CD4-positive, alpha-beta T cell treated with Interleukin-17A for 4 hours (primary cell): ENCODE data around the gene SFTPA1.
"Not testable (repeated sequence)": the region's sequence is repeated elsewhere in the genome, so short reads cannot be mapped to it uniquely, and the experiment has no call there.

Experiments used
- DNase-seq: peaks from one replicate; pipeline ENCODE4 v3.0.0-alpha.2; 2020; ENCODE audit warnings: mixed read lengths

SFTPA1 gene

DNA sequence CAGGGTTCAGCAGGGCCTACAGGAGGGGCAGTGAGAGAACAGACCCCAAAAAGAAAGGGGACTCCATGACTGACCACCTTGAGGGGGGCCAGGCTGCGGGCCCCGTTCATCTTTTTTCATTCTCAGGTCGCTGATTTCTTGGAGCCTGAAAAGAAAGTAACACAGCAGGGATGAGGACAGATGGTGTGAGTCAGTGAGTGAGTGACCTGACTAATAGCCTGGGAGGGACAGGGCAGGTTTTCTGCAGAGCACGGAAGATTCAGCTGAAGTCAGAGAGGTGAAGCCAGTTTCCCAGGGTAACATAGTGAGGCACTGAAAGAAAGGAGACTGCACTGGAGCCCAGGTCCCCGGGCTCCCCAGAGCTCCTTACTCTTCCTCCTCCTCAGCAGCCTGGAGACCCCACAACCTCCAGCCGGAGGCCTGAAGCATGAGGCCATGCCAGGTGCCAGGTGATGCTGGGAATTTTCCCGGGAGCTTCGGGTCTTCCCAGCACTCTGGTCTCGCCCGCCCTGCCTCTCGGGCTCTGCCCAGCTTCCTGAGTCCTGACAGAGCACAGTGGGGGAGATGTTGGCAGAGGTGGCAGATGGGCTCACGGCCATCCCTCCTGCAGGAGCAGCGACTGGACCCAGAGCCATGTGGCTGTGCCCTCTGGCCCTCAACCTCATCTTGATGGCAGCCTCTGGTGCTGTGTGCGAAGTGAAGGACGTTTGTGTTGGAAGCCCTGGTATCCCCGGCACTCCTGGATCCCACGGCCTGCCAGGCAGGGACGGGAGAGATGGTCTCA is 646 bp downstream of the SFTPA1 start:
- DNase-seq: not testable (repeated sequence)

DNA sequence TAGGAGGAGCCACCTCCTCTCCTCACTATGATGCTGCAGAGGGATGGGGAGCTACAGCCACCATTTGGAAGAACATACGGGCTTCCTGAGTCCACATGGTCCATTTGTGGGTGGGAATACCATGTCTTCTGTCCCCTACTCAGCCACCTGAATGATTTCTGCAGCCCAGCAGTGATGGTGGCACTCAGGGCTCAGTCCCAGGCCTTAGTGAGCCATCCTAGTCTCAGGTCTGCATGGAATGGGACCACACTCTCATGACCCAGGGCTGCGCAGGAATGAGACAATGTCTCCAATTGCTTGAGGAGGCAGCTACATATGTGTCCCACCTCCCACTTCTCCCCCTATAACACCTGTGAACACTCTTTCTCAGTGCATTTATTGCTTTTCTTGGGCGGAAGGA is 4.8 kb downstream of the SFTPA1 start:
- DNase-seq: no peak

DNA sequence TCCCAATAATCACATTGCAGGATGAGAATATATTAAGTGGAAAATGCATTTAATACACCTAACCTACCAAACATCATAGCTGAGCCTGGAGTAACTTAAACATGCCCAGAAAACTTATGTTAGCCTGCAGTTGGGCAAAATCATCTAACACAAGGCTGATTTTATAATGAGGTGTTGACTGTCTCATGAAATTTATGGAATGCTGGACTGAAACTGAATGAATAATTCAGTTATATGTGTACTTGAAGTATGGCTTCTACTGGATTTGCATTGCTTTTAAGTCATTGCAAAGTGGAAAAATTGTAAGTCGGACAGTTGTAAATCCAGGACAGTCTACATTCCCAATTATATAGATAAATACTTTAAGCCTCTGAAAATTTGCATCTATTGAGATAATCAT is 5.4 kb downstream of the SFTPA1 start:
- no peak for DNase-seq

DNA sequence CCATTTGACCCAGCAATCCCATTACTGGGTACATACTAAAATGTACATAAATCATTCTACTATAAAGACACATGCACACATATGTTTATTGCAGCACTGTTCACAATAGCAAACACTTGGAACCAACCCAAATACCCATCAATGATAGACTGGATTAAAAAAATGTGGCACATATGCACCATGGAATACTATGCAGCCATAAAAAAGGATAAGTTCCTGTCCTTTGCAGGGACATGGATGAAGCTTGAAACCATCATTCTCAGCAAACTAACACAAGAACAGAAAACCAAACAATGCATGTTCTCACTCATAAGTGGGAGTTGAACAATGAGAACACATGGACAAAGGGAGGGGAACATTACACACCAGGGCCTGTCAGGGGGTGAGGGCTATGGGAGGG is 12.9 kb downstream of the SFTPA1 start:
- not testable (repeated sequence) for DNase-seq

DNA sequence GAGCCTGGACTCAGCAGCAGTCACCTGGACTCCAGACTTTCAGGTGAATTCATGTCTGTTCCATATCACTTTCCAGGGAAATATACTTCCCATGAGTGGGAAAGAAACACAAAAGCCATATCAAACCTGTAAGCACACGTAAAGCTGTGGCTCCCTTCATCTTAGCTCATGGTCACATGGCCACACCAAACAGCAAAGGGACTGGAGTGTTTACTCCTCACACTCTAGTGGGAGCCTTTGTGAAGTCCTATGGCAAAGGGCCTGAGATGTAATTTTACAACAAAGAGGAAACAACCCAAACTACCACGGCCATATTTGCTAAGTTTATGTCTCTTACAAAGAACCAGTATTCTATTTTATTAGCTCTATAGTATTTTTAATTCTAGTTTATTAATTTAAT is 16.3 kb downstream of the SFTPA1 start:
- DNase-seq: no peak

DNA sequence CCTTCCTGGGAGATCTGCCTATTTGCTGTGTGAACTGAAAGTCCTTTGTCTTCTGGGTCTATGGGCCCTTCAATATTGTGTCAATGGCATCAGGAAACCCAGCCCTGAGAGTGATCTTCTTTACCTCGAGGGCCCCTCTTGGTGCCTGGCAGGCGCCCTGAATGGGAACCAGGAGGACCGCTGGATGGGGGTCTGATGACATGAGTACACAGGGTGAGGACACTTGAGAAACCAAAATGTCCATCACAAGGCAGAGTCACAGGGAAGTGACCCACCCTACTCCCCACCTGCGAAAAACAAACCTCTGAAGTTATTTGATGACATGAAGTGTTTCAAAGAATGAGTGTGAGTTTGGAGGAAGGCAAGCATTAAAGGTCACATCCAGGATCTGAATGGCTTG is 17.3 kb downstream of the SFTPA1 start:
- no peak for DNase-seq

DNA sequence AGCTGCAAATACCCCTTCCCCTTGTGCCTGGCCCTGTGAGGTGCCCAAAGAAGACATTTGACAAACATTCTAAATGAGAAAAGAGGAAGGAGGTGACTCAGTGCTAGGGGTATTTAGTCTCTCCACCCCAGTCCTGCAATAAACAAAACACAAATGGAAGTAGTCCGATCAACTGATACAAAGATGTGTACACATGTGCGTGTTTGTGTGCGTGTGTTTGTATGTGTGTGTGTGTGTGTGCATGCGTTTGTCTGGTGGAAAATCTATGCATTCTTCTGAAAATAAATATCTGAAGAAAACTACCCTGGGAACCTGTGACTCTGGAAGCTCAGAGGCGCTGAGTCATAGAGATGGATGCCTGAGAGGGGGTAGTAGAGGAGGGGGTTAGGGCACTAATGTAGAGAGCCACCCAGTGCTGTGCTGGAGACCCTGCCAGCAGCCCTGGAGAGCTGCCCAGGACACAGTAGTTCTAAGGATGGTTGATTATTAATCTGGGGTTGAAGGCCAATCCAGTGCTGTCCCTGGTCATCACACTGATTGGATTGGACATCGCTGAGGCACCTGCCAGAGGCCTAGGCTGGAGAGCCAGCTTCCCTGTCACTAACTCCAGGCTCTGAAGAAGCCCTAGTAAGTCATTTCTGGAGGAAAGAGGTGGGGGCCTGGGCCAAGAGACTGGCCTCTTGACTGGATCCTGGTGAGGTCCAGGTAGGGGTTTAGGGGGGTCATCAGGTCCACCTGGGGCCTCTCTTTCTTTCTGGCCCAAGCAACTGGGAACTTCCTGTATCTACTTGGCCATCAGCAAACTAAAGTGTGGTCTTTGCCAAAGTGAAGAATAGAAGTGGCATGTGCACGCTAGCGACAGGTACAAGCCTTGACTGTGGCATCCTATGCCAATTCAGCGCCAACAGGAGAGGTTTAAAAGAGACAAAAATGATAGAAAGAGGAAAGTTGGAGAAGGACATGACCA is 18.5 kb downstream of the SFTPA1 start:
- no peak for DNase-seq

DNA sequence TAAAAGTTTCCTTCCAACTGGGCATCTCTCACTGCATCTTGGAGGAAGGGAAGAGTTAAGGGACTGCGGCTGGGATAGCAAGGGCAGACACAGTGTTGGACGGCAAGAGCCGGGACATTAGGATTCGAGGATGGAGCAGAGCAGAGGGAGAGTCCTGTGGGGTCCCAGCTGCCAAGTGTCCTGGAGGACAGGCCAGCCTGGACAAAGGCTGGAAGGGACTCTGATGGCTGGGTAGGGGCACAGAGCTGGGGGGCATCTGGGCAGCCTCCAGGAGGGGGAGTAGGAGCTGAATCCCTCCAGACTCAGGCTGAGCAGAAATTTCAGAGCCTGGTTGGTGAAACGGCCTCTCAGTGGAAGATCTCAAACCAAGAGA is 19.2 kb downstream of the SFTPA1 start:
- no peak for DNase-seq

DNA sequence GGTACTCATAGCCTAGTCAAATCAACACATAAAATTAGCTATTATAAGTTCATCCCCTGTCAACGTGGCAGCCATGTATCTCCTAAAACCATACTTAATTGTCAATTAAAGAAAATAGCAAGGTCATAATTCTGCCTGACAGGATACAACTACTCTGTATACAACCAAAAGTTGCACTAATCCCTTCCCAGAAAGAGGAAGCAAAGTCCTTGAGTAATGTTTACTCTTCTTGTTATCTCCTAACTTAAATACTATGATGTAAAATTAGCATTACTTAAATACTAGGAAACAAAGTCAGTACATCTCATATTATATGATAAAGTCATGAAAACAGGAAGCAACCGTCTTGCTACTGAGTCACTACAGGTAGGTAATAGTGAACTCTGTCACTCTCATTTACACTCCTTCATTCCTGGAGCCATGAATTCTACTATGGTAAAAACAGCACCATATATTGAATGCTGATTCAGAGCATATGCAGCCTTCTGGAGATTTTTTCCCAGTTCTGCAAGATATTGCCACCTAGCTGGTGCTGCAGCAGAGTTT is 26.0 kb downstream of the SFTPA1 start:
- not testable (repeated sequence) for DNase-seq

DNA sequence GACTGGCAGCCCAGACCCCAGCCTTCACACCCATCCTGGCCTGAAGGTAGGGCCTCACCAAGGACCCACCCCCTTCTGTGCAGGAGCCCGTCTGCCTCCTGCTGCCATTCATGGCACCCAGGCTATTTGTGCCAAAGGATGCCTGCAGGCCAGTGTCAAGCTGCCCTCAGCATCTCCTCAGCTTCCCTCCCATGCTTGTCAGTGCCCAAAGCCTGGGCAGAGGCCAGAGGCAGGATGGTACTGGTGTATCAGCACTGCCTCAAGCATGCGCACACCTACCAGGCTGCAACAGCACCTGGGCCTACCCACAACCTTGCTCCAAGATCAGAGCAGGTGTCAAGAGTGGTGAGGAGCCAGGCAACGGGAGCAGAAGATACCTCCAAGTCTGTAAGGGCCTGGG is 27.6 kb downstream of the SFTPA1 start:
- DNase-seq: no peak

DNA sequence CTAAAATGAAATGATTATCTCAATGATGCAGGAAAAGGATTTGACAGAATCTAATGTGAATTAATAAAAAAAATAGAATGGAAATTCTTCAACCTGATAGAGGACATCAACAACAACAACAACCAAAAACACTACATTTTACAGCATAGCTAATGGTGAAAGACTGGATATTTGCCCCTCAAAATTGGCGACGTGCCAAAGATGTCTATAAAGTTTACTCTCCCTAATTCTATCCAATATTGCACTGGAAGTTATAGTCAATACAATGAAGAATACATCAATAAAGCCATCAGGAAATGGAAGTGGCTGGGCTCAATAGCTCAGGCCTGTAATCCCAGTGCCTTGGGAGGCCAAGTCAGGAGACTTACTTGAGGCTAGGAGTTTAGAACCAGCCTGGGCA is 42.0 kb downstream of the SFTPA1 start:
- not testable (repeated sequence) for DNase-seq

DNA sequence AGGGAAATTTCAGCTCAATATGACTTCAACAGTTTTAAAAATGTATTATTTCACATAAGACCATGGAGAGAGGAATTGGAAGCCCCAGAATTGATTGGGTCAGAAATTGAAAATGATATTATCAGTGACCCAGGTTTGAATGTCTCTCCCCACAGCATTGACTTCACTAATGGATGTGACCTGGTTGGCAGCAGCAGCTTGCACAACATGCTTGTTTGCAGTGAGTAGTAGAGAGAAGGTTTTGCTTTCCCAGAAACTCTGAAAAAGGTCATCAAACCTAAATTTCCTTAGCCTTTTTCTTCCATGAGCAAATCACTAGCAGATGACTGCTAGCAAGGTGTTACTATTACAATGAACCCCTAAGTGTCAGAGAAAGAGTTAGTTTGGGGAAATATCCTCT is 52.5 kb downstream of the SFTPA1 start:
- DNase-seq: not testable (repeated sequence)

DNA sequence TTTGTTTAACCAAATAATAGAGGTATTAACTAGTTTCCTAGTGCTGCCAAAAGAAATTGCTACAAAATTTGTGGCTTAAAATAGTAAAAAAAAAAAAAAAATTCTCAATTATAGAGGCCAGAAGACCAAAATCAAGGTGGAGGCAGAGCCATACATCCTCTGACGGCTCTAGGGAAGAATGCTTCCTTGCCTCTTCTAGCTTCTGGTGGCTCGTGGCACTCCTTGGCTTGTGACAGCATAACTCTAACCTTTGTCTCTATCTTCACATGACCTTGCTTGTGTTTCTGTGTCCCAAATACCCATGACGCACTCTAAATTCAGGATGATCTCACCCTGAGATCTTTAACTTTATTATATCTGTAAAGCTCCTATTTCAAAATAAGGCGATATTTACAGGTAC is 53.9 kb downstream of the SFTPA1 start:
- not testable (repeated sequence) for DNase-seq
